Progenitor cell of endocrine pancreas (in vitro differentiated cells): ENCODE measurements around the gene PLCD1. TPM values are rescaled to one million over a fixed set of nuclear protein-coding genes. Genes with fewer than 3 reads are reported as not detected.

Experiments used
- DNase-seq: peaks from one replicate; pipeline ENCODE4 v3.0.0; 2021; ENCODE audit warnings: low spot score; ENCODE audit not compliant: unreplicated experiment
- H3K27ac Mint-ChIP-seq: 2 replicates; pipeline ENCODE4 v1.8.0; 2021; ENCODE audit warnings: mild to moderate bottlenecking, moderate library complexity, mixed read lengths
- H3K27me3 Mint-ChIP-seq: 2 replicates; pipeline ENCODE4 v1.8.0; 2021; ENCODE audit warnings: mixed read lengths
- H3K36me3 Mint-ChIP-seq: 2 replicates; pipeline ENCODE4 v1.8.0; 2022; ENCODE audit warnings: mixed read lengths; ENCODE audit not compliant: insufficient read depth
- H3K4me1 Mint-ChIP-seq: 2 replicates; pipeline ENCODE4 v1.8.0; 2021; ENCODE audit warnings: low read depth, mixed read lengths
- H3K4me3 Mint-ChIP-seq: 2 replicates; pipeline ENCODE4 v1.8.0; 2021; ENCODE audit warnings: low read depth, mild to moderate bottlenecking, moderate library complexity, mixed read lengths
- H3K9me3 Mint-ChIP-seq: 2 replicates; pipeline ENCODE4 v1.8.0; 2021; ENCODE audit warnings: low read depth, mixed read lengths
- total RNA-seq: library from RNA; stranded (reverse); gene quantifications from 2 replicates; pipeline ENCODE4 v1.2.1, GENCODE V29; 2021
- TF ChIP-seq, protein P1 (sequence below): fragments of 200-600 bp; sonication (generic); IDR thresholded peaks from one replicate; pipeline ENCODE4 v1.5.0; 2021; ENCODE audit warnings: antibody characterized with exemption, mild to moderate bottlenecking; ENCODE audit not compliant: unreplicated experiment

Gene PLCD1
- total RNA-seq, 1 donor from 2014 or later, result 30.0 TPM

DNA sequence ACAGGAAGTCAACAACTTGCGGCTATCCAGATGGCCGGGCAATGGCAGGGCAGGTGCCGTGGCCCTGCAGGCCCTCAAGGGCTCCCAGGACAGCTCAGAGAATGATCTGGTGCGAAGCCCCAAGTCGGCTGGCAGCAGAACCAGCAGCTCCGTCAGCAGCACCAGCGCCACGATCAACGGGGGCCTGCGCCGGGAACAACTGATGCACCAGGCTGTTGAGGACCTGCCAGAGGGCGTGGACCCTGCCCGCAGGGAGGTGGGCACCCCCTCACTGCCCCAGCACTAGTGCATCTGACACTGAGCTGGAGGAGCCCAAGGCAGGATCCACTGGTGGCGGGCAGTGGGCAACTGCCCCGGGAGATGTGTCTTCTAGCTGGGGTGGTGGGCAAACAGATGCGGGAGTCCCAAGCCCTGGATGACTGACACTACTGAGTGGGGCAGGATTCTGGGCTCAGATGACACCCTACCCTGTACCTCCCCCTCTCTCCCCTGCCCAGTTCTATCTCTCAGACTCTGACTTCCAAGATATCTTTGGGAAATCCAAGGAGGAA lies 22.9 kb downstream of the PLCD1 start:
- TF ChIP-seq, protein P1, sequence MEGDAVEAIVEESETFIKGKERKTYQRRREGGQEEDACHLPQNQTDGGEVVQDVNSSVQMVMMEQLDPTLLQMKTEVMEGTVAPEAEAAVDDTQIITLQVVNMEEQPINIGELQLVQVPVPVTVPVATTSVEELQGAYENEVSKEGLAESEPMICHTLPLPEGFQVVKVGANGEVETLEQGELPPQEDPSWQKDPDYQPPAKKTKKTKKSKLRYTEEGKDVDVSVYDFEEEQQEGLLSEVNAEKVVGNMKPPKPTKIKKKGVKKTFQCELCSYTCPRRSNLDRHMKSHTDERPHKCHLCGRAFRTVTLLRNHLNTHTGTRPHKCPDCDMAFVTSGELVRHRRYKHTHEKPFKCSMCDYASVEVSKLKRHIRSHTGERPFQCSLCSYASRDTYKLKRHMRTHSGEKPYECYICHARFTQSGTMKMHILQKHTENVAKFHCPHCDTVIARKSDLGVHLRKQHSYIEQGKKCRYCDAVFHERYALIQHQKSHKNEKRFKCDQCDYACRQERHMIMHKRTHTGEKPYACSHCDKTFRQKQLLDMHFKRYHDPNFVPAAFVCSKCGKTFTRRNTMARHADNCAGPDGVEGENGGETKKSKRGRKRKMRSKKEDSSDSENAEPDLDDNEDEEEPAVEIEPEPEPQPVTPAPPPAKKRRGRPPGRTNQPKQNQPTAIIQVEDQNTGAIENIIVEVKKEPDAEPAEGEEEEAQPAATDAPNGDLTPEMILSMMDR, result no peak
- no peak for DNase-seq
- peaks cover 20% of the 10 kb centered on the region for H3K4me1 Mint-ChIP-seq
- no peak overlapping the region for H3K4me3 Mint-ChIP-seq
- H3K36me3 Mint-ChIP-seq, result peaks cover 3% of the 10 kb centered on the region
- H3K27ac Mint-ChIP-seq, result no peak overlapping the region
- no peaks in the 10 kb centered on the region for H3K27me3 Mint-ChIP-seq
- no peaks in the 10 kb centered on the region for H3K9me3 Mint-ChIP-seq

DNA sequence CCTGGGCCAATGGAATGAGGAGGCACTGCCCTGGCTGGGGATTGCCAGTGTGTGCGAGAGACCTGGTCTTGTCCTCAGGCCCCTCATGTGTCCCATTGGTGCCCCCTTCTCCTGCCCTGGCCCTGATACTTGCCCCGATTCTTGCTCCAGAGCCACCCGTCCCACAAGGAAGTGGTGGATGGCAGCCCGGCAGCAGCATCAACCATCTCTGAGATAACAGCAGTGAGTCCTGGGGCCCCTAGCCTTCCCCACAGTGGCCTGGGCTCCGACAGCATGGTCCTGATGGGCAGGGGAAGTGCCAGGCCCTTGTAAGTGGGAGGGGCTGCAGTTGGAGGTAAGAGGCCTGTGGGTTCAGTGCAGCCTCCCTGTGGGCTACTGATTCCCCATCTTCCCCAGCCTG lies 23.4 kb downstream of the PLCD1 start:
- Mint-ChIP-seq H3K27ac (no peak overlapping the region), H3K9me3 (no peaks in the 10 kb centered on the region), H3K4me1 (peaks cover 20% of the 10 kb centered on the region), H3K4me3 (no peak overlapping the region), H3K36me3 (peaks cover 2% of the 10 kb centered on the region), H3K27me3 (no peaks in the 10 kb centered on the region)
- DNase-seq, result no peak
- TF ChIP-seq, protein P1, result no peak

DNA sequence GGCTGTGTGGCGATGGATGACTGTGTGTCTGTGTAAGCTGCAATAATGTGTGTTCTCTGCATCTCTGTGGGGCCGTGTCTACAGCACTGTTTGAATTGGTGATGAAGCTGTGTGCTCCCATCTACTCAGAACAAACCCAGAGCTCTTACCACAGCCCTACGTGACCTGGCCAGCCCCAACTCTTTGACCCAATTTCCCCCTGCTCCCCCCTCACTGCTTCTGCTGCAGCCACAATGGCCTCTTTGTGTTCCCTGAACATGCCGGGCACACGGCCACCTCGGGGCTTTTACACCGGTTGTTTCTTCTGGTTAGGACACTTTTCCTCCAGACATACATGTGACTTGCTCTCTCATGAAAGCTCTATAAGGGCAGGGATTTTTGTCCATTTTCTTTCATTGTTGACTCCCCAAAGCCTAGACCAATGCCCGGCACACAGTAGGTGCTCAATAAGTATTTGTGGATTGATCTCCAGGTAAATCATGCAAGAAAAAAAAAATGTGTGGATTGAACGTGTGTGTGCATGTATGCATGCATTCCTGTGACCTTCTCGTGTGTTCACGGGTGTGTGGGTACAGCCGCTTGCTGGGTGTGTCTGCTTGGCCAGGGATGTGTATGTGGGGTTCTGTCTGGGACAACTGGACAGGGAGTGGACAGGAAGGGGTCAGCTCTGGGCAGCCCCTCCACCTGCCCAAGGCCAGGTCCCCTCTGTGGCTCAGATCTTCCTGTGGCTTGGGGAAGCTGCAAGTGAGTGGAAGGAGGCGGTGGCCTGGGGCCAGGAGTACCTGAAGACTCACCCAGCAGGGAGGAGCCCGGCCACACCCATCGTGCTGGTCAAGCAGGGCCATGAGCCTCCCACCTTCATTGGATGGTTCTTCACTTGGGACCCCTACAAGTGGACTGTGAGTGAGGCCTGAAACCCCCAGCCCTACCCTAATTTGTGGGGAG lies 24.1 kb downstream of the PLCD1 start:
- TF ChIP-seq, protein P1, result no peak
- no peak for DNase-seq
- H3K27ac Mint-ChIP-seq, result peak overlapping the region; percentile 91
- H3K27me3 Mint-ChIP-seq, result no peaks in the 10 kb centered on the region
- H3K4me3 Mint-ChIP-seq, result no peak overlapping the region
- H3K4me1 Mint-ChIP-seq, result peaks cover 20% of the 10 kb centered on the region
- no peaks in the 10 kb centered on the region for H3K9me3 Mint-ChIP-seq
- peaks cover 2% of the 10 kb centered on the region for H3K36me3 Mint-ChIP-seq

DNA sequence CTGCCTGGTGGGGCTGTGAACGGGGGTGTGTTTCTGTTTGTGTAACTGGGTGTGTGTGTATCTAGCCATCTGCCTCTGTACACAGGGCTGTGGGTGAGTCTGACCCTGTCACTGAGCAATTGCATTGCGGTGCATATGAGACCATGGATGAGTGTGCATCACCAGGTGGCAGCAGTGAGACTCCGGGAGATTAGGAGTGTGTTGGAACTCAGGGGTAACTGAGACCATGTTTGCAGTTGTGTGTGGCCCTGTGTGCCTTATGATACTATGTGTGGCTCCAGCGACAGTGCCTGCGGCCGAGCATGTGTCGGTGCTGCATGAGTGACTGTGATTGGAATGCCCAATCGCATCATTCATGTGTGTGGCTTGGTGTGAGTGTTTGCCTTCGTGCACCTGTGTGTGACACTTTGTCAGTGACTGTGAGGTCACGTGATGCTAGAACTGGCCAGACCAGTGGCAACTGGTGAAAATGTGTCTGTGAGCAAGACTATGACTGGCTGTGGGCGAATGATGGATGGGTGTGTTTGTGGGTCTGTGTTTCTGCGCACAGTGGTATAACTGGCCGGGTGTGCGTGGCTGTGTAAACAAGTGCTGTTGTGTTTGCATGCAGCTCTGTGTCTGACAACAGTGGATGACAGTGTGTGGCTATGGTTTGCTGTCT lies 24.9 kb downstream of the PLCD1 start:
- no peaks in the 10 kb centered on the region for H3K9me3 Mint-ChIP-seq
- H3K4me1 Mint-ChIP-seq, result peaks cover 21% of the 10 kb centered on the region
- DNase-seq, result peak; percentile 52
- H3K27ac Mint-ChIP-seq, result peak overlapping the region; percentile 91
- TF ChIP-seq, protein P1, result peak; percentile 64
- peaks cover 1% of the 10 kb centered on the region for H3K36me3 Mint-ChIP-seq
- peaks cover 2% of the 10 kb centered on the region for H3K27me3 Mint-ChIP-seq
- peak overlapping the region; percentile 19 for H3K4me3 Mint-ChIP-seq

DNA sequence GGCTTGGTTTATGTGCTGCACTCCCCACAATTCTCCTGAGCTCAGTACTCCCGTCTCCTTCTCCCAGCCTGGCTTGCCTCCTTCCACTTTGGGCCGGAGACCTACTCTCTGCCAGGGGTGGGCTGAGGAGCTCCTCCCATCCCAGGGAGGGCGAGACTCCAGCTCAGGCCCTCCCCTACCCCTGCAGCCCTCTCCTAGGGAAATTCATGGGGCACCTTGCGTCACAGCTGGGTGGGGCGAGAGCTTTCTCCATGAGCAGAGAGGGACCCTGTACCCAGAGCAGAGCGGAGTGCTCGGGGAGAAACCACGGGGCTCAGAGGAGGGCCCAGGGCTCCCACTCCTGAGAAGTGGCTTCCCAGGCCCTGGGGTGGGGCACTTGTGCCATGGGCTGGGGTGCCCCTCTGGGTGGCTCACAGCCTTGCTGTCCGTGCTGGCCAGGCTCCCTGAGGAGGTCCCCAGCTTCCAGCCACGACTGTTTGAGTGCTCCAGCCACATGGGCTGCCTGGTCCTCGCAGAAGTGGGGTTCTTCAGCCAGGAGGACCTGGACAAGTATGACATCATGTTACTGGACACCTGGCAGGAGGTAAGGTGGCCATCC lies 25.5 kb downstream of the PLCD1 start:
- Mint-ChIP-seq H3K9me3 (no peaks in the 10 kb centered on the region), H3K36me3 (peaks cover 2% of the 10 kb centered on the region), H3K27me3 (peaks cover 3% of the 10 kb centered on the region), H3K4me3 (no peak overlapping the region), H3K27ac (peak overlapping the region; percentile 91), H3K4me1 (peaks cover 22% of the 10 kb centered on the region)
- TF ChIP-seq, protein P1, result no peak
- no peak for DNase-seq
